Ishikawa (cell line): ENCODE data around the gene TAGAP.

Source experiments
- CEBPB ChIP-seq: IDR thresholded peaks from 2 replicates; pipeline ENCODE4 v1.6.1; 2012
- CREB1 ChIP-seq: IDR thresholded peaks from 2 replicates; pipeline ENCODE4 v1.6.1; 2012; ENCODE audit warnings: low read depth
- EGR1 ChIP-seq: IDR thresholded peaks from 2 replicates; pipeline ENCODE4 v1.6.1; 2012
- EP300 ChIP-seq: IDR thresholded peaks from 2 replicates; pipeline ENCODE4 v1.6.1; 2012; ENCODE audit warnings: borderline replicate concordance
- FOXM1 ChIP-seq: IDR thresholded peaks from 2 replicates; pipeline ENCODE4 v1.6.1; 2012; ENCODE audit warnings: low read depth, borderline replicate concordance
- MAX ChIP-seq: IDR thresholded peaks from 2 replicates; pipeline ENCODE4 v1.6.1; 2012
- NFIC ChIP-seq: IDR thresholded peaks from 2 replicates; pipeline ENCODE4 v1.6.1; 2012
- RAD21 ChIP-seq: IDR thresholded peaks from 2 replicates; pipeline ENCODE4 v1.6.1; 2012; ENCODE audit warnings: low read depth
- REST ChIP-seq: IDR thresholded peaks from 2 replicates; pipeline ENCODE4 v1.6.1; 2012; ENCODE audit warnings: low read depth, mild to moderate bottlenecking
- TAF1 ChIP-seq: IDR thresholded peaks from 2 replicates; pipeline ENCODE4 v1.6.1; 2012; ENCODE audit warnings: low read depth, mild to moderate bottlenecking
- TCF12 ChIP-seq: IDR thresholded peaks from 2 replicates; pipeline ENCODE4 v1.6.1; 2012; ENCODE audit warnings: low read depth
- TEAD4 ChIP-seq: IDR thresholded peaks from 2 replicates; pipeline ENCODE4 v1.6.1; 2012
- USF1 ChIP-seq: IDR thresholded peaks from 2 replicates; pipeline ENCODE4 v1.6.1; 2012
- YY1 ChIP-seq: IDR thresholded peaks from 2 replicates; pipeline ENCODE4 v1.6.1; 2012; ENCODE audit warnings: low read depth
- ZBTB7A ChIP-seq: IDR thresholded peaks from 2 replicates; pipeline ENCODE4 v1.6.1; 2012; ENCODE audit warnings: low read depth

The TAGAP gene

GRCh38 chr6:159074876-159075275 is 30.1 kb upstream of the TAGAP start:
- TF ChIP-seq TEAD4 (no peak), TAF1 (no peak), NFIC (no peak), CEBPB (no peak), USF1 (no peak), YY1 (no peak), CREB1 (no peak), RAD21 (no peak), REST (no peak), ZBTB7A (no peak)

- TF ChIP-seq CREB1 = no peak
- no peak for TF ChIP-seq MAX
- no peak for TF ChIP-seq EGR1
- peak; percentile 97 for TF ChIP-seq USF1
Measured at GRCh38 chr6:159074120-159074684, 29.4 kb upstream of the TAGAP start.

GRCh38 chr6:159071843-159072769 is 27.3 kb upstream of the TAGAP start:
- TF ChIP-seq ZBTB7A (no peak), RAD21 (no peak), EGR1 (no peak), TAF1 (no peak), CREB1 (no peak), NFIC (no peak), EP300 (no peak), CEBPB (no peak), YY1 (no peak), FOXM1 (no peak), REST (no peak), MAX (no peak), TCF12 (no peak)

GRCh38 chr6:159068904-159069578 is 24.2 kb upstream of the TAGAP start:
- TF ChIP-seq FOXM1 = no peak
- TF ChIP-seq USF1 = no peak
- TF ChIP-seq RAD21 = no peak
- no peak for TF ChIP-seq NFIC
- TF ChIP-seq CEBPB = no peak
- no peak for TF ChIP-seq MAX
- TF ChIP-seq TEAD4 = no peak
- TF ChIP-seq EGR1 = no peak
- no peak for TF ChIP-seq TCF12
- no peak for TF ChIP-seq EP300
- no peak for TF ChIP-seq CREB1
- no peak for TF ChIP-seq YY1

- TF ChIP-seq RAD21 (no peak), USF1 (no peak), TCF12 (no peak), MAX (no peak), NFIC (no peak), EP300 (no peak), REST (no peak), TEAD4 (no peak)
Measured at GRCh38 chr6:159067334-159067733, 22.5 kb upstream of the TAGAP start.
